NCI-H748 treated with DMSO at 0.1 percent for 48 hours (cell line): Measurements from ENCODE around the gene CCDC91.
"Not testable (repeated sequence)": the region's sequence is repeated elsewhere in the genome, so short reads cannot be mapped to it uniquely, and the experiment has no call there.

Source experiments
- DNase-seq: peaks from one replicate; lab custom pipeline; 2025; lab: John Stamatoyannopoulos, UW

CCDC91 gene

GRCh38 chr12:28367326-28367725 is 177.1 kb downstream of the CCDC91 start:
- DNase-seq, result no peak

GRCh38 chr12:28367993-28368392 is 177.7 kb downstream of the CCDC91 start:
- DNase-seq, result no peak

- DNase-seq, result no peak
Observed at GRCh38 chr12:28369483-28369882, 179.2 kb downstream of the CCDC91 start.

GRCh38 chr12:28374556-28374955 is 184.3 kb downstream of the CCDC91 start:
- no peak for DNase-seq

- DNase-seq, result no peak
Observed at GRCh38 chr12:28378736-28379135, 188.5 kb downstream of the CCDC91 start.

- DNase-seq, result not testable (repeated sequence)
Observed at GRCh38 chr12:28379779-28380178, 189.5 kb downstream of the CCDC91 start.

- no peak for DNase-seq
Observed at GRCh38 chr12:28383368-28383767, 193.1 kb downstream of the CCDC91 start.

GRCh38 chr12:28388879-28389278 is 198.6 kb downstream of the CCDC91 start:
- DNase-seq, result no peak

GRCh38 chr12:28390206-28390605 is 199.9 kb downstream of the CCDC91 start:
- no peak for DNase-seq

GRCh38 chr12:28390761-28391385 is 200.6 kb downstream of the CCDC91 start:
- DNase-seq, result no peak

GRCh38 chr12:28409892-28410291 is 219.6 kb downstream of the CCDC91 start:
- no peak for DNase-seq

GRCh38 chr12:28413460-28414109 is 223.3 kb downstream of the CCDC91 start:
- no peak for DNase-seq

GRCh38 chr12:28415755-28416154 is 225.5 kb downstream of the CCDC91 start:
- no peak for DNase-seq

GRCh38 chr12:28421374-28421773 is 231.1 kb downstream of the CCDC91 start:
- DNase-seq, result no peak

GRCh38 chr12:28424965-28425364 is 234.7 kb downstream of the CCDC91 start:
- DNase-seq, result no peak

GRCh38 chr12:28425526-28425925 is 235.3 kb downstream of the CCDC91 start:
- no peak for DNase-seq

GRCh38 chr12:28427046-28427445 is 236.8 kb downstream of the CCDC91 start:
- DNase-seq, result no peak

GRCh38 chr12:28440081-28440608 is 249.9 kb downstream of the CCDC91 start:
- no peak for DNase-seq

- DNase-seq, result no peak
Observed at GRCh38 chr12:28442101-28442500, 251.8 kb downstream of the CCDC91 start.

GRCh38 chr12:28443337-28443736 is 253.1 kb downstream of the CCDC91 start:
- DNase-seq, result no peak

- no peak for DNase-seq
Observed at GRCh38 chr12:28446031-28446430, 255.8 kb downstream of the CCDC91 start.

- DNase-seq, result no peak
Observed at GRCh38 chr12:28453686-28454085, 263.4 kb downstream of the CCDC91 start.

GRCh38 chr12:28456934-28457710 is 266.9 kb downstream of the CCDC91 start:
- no peak for DNase-seq
